GM19193 (cell line): ENCODE data around the gene LRP5.

Source experiments
- POLR2A ChIP-seq: IDR thresholded peaks from 4 replicates; pipeline ENCODE4 v1.6.1; 2011; ENCODE audit not compliant: insufficient read depth, insufficient read length; ENCODE audit errors: extremely low read depth

Gene LRP5

GRCh38 chr11:68373815-68374501 lies 61.6 kb downstream of the LRP5 start:
- no peak for TF ChIP-seq POLR2A

GRCh38 chr11:68374531-68374930 lies 62.1 kb downstream of the LRP5 start:
- no peak for TF ChIP-seq POLR2A

- TF ChIP-seq POLR2A: no peak
Observed at GRCh38 chr11:68375337-68375736, 62.9 kb downstream of the LRP5 start.

GRCh38 chr11:68375766-68376165 lies 63.4 kb downstream of the LRP5 start:
- TF ChIP-seq POLR2A: no peak

- no peak for TF ChIP-seq POLR2A
Observed at GRCh38 chr11:68377389-68377795, 65.0 kb downstream of the LRP5 start.

GRCh38 chr11:68379206-68379605 lies 66.8 kb downstream of the LRP5 start:
- no peak for TF ChIP-seq POLR2A

- no peak for TF ChIP-seq POLR2A
Observed at GRCh38 chr11:68380786-68381622, 68.6 kb downstream of the LRP5 start.

- TF ChIP-seq POLR2A: no peak
Observed at GRCh38 chr11:68381716-68382115, 69.3 kb downstream of the LRP5 start.

GRCh38 chr11:68382358-68382998 lies 70.1 kb downstream of the LRP5 start:
- no peak for TF ChIP-seq POLR2A

- no peak for TF ChIP-seq POLR2A
Observed at GRCh38 chr11:68383976-68384501, 71.6 kb downstream of the LRP5 start.

GRCh38 chr11:68384530-68385081 lies 72.2 kb downstream of the LRP5 start:
- no peak for TF ChIP-seq POLR2A

- no peak for TF ChIP-seq POLR2A
Observed at GRCh38 chr11:68385128-68385527, 72.7 kb downstream of the LRP5 start.

GRCh38 chr11:68386331-68386978 lies 74.1 kb downstream of the LRP5 start:
- no peak for TF ChIP-seq POLR2A

- no peak for TF ChIP-seq POLR2A
Observed at GRCh38 chr11:68387840-68388239, 75.4 kb downstream of the LRP5 start.
